Measurements from ENCODE around the gene PLA2R1. TPM values are rescaled to one million over a fixed set of nuclear protein-coding genes. Genes with fewer than 3 reads are reported as not detected.
A peak's percentile ranks its signal among the peaks of the same experiment; 100 is the strongest.

Gene PLA2R1
- total RNA-seq, 1 donor from 2014 or later, result not detected

GRCh38 chr2:159922563-159922962, 139.9 kb downstream of the PLA2R1 start:
- H3K27ac Mint-ChIP-seq, result peak overlapping the region; percentile 18
- peaks cover 3% of the 10 kb centered on the region for H3K27me3 Mint-ChIP-seq (ENCODE audit: insufficient read depth)
- H3K4me1 Mint-ChIP-seq (ENCODE audit: low read depth), result peaks cover 19% of the 10 kb centered on the region
- no peaks in the 10 kb centered on the region for H3K9me3 Mint-ChIP-seq
- H3K36me3 Mint-ChIP-seq (ENCODE audit: low read depth), result no peaks in the 10 kb centered on the region
- intact Hi-C loops (cut with micrococcal nuclease), result loop anchor here (5.0 to 10.0 kb wide), 5 partner anchors 65 to 308 kb away; partner anchors contain the start of genes BAZ2B, CD302 and MARCHF7
- H3K4me3 Mint-ChIP-seq, result no peak overlapping the region
- no peak for DNase-seq (ENCODE audit: low spot score)

DNA sequence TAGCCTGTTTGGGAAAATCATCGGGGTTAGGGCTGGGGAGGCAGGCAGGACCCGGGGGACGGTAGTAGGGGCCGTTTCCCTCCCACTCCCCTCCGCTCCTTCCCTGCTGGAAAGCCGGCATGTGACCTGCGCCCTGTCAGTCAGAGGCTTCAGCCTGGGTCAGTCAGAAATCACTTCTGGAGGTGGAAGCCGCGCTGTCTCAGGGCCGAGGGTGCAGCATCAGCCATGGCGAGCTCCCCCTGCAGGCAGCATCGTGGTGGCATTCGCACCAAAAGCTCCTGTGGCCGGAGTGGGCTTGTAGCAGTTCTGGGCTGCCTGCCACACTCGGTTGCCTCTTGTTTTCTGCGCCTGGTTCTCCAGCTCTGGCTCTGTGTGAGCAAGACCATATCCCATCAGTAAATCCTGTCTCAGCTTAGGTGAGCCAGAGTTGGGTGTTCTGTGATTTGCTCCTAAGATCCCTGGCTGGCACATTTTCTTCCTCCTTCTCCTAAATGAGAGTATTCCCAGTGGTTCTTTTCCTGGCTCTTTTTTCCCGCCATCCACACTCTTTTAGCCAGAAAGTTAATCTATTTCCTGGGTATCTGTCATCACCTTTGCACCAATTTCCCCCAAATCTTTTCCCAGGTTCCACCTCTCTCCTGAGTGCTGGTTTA, 140.5 kb downstream of the PLA2R1 start:
- DNase-seq (ENCODE audit: low spot score), result peak; percentile 52
- H3K27me3 Mint-ChIP-seq (ENCODE audit: insufficient read depth), result peaks cover 3% of the 10 kb centered on the region
- intact Hi-C loops (cut with micrococcal nuclease), result loop anchor here (5.0 to 10.0 kb wide), 5 partner anchors 65 to 307 kb away; partner anchors contain the start of genes BAZ2B, CD302 and MARCHF7
- H3K4me1 Mint-ChIP-seq (ENCODE audit: low read depth), result peaks cover 19% of the 10 kb centered on the region
- no peak overlapping the region for H3K27ac Mint-ChIP-seq
- no peaks in the 10 kb centered on the region for H3K9me3 Mint-ChIP-seq
- H3K4me3 Mint-ChIP-seq, result no peak overlapping the region
- no peaks in the 10 kb centered on the region for H3K36me3 Mint-ChIP-seq (ENCODE audit: low read depth)

GRCh38 chr2:159916511-159916910, 145.9 kb downstream of the PLA2R1 start:
- no peaks in the 10 kb centered on the region for H3K36me3 Mint-ChIP-seq (ENCODE audit: low read depth)

GRCh38 chr2:159913900-159914299, 148.5 kb downstream of the PLA2R1 start:
- intact Hi-C loops (cut with micrococcal nuclease), result no loop called here
- H3K9me3 Mint-ChIP-seq, result no peaks in the 10 kb centered on the region
- no peak overlapping the region for H3K27ac Mint-ChIP-seq
- H3K4me1 Mint-ChIP-seq (ENCODE audit: low read depth), result peaks cover 1% of the 10 kb centered on the region
- H3K4me3 Mint-ChIP-seq, result no peak overlapping the region
- peaks cover 2% of the 10 kb centered on the region for H3K27me3 Mint-ChIP-seq (ENCODE audit: insufficient read depth)
- no peaks in the 10 kb centered on the region for H3K36me3 Mint-ChIP-seq (ENCODE audit: low read depth)
- no peak for DNase-seq (ENCODE audit: low spot score)

More at GRCh38 chr2:159916511-159916910, 145.9 kb downstream of the PLA2R1 start:
- H3K27me3 Mint-ChIP-seq (ENCODE audit: insufficient read depth), result peaks cover 2% of the 10 kb centered on the region
- H3K4me3 Mint-ChIP-seq, result no peak overlapping the region
- no peaks in the 10 kb centered on the region for H3K9me3 Mint-ChIP-seq
- H3K27ac Mint-ChIP-seq, result no peak overlapping the region
- intact Hi-C loops (cut with micrococcal nuclease), result no loop called here
- no peak for DNase-seq (ENCODE audit: low spot score)
- H3K4me1 Mint-ChIP-seq (ENCODE audit: low read depth), result peaks cover 7% of the 10 kb centered on the region

GRCh38 chr2:159912580-159912979, 149.8 kb downstream of the PLA2R1 start:
- no peak for DNase-seq (ENCODE audit: low spot score)
- H3K36me3 Mint-ChIP-seq (ENCODE audit: low read depth), result no peaks in the 10 kb centered on the region
- H3K27ac Mint-ChIP-seq, result no peak overlapping the region
- peaks cover 2% of the 10 kb centered on the region for H3K27me3 Mint-ChIP-seq (ENCODE audit: insufficient read depth)
- H3K9me3 Mint-ChIP-seq, result no peaks in the 10 kb centered on the region
- intact Hi-C loops (cut with micrococcal nuclease), result no loop called here
- peaks cover 9% of the 10 kb centered on the region for H3K4me1 Mint-ChIP-seq (ENCODE audit: low read depth)
- no peak overlapping the region for H3K4me3 Mint-ChIP-seq

DNA sequence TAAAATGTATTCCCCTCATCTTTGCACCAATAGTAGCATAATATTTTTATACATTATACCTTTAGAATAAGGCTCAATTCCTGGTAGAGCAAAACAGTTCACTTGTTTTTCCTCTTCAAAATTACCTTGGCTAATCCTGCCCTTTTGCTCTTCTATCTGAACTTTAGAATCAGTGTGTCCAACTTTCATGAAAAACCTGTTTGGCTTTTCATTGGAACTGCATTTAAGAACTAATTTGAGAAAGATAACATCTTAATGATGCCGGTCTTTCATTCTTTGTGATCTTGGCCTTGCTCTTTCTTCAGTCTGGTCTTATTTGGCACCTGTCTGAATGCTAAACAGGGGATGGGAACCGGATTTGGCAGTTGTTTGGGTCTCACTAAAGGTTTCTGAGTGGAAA, 151.5 kb downstream of the PLA2R1 start:
- no peaks in the 10 kb centered on the region for H3K9me3 Mint-ChIP-seq
- intact Hi-C loops (cut with micrococcal nuclease), result no loop called here
- H3K4me3 Mint-ChIP-seq, result no peak overlapping the region
- H3K36me3 Mint-ChIP-seq (ENCODE audit: low read depth), result no peaks in the 10 kb centered on the region
- DNase-seq (ENCODE audit: low spot score), result no peak
- H3K27me3 Mint-ChIP-seq (ENCODE audit: insufficient read depth), result peaks cover under 1% of the 10 kb centered on the region
- no peak overlapping the region for H3K27ac Mint-ChIP-seq
- H3K4me1 Mint-ChIP-seq (ENCODE audit: low read depth), result peaks cover 9% of the 10 kb centered on the region

DNA sequence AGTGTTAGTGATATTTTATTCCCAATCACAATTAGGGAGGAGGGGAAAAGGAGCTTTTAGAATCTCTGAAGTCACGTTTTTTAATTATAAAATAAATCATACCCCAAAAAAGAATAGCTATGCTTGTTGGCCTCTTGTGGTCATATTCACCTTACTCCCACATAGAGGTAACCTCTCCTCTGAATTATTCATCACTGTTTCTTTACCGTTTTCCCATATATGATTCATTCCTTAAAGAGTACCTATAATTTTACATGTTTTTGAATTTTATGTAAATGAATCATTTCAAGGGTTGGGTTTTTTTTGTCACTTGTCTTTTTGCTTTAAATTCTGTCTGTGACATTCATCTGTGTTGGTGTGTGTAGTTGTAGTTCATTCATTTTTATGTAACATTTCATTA, 153.8 kb downstream of the PLA2R1 start:
- no peak overlapping the region for H3K4me3 Mint-ChIP-seq
- H3K4me1 Mint-ChIP-seq (ENCODE audit: low read depth), result peaks cover 20% of the 10 kb centered on the region
- no peaks in the 10 kb centered on the region for H3K36me3 Mint-ChIP-seq (ENCODE audit: low read depth)
- H3K27ac Mint-ChIP-seq, result no peak overlapping the region
- intact Hi-C loops (cut with micrococcal nuclease), result loop anchor here (1.0 to 10.0 kb wide), 5 partner anchors 29 to 1226 kb away; partner anchors contain the start of genes RBMS1 and WDSUB1
- H3K27me3 Mint-ChIP-seq (ENCODE audit: insufficient read depth), result no peaks in the 10 kb centered on the region
- no peaks in the 10 kb centered on the region for H3K9me3 Mint-ChIP-seq
- DNase-seq (ENCODE audit: low spot score), result no peak

GRCh38 chr2:159907909-159908308, 154.5 kb downstream of the PLA2R1 start:
- H3K9me3 Mint-ChIP-seq, result no peaks in the 10 kb centered on the region
- H3K36me3 Mint-ChIP-seq (ENCODE audit: low read depth), result peaks cover 3% of the 10 kb centered on the region
- H3K27me3 Mint-ChIP-seq (ENCODE audit: insufficient read depth), result no peaks in the 10 kb centered on the region
- DNase-seq (ENCODE audit: low spot score), result no peak
- peaks cover 27% of the 10 kb centered on the region for H3K4me1 Mint-ChIP-seq (ENCODE audit: low read depth)
- intact Hi-C loops (cut with micrococcal nuclease), result loop anchor here (1.0 to 10.0 kb wide), 5 partner anchors 29 to 1227 kb away; partner anchors contain the start of genes RBMS1 and WDSUB1
- H3K4me3 Mint-ChIP-seq, result no peak overlapping the region
- H3K27ac Mint-ChIP-seq, result no peak overlapping the region

DNA sequence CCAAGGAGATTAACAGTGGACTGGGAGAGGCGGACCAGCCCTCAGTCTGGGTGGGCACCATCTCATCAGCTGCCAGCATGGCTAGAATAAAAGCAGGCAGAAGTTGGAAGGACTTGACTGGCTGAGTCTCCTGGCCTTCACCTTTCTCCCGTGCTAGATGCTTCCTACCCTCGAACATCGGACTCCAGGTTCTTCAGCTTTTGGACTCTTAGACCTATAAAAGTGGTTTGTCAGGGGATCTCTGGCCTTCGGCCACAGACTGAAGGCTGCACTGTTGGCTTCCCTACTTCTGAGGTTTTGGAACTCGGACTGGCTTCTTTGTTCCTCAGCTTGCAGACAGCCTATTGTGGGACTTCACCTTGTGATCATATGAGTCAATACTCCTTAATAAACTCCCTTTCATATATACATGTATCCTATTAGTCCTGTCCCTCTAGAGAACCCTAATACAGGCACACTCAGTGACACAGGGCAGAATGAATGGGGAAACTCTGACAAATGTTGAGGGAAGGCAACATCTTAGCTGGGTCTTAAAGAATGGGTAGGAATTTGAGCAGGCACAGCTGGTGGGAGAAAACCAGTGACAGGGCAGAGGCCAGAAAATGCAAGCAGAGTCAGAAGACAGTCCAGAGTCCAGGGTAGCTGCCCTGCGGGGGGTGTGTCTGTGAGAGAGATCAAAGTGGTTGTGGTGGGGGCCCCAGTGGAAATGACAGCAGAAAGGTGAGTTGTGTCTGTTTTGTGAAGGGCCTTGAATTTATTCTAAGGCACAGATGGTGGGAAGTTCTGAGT, 156.3 kb downstream of the PLA2R1 start:
- Mint-ChIP-seq H3K27me3 (ENCODE audit: insufficient read depth) (no peaks in the 10 kb centered on the region), H3K4me1 (ENCODE audit: low read depth) (peaks cover 39% of the 10 kb centered on the region), H3K4me3 (peak overlapping the region; percentile 79), H3K27ac (no peak overlapping the region), H3K36me3 (ENCODE audit: low read depth) (peaks cover 10% of the 10 kb centered on the region), H3K9me3 (no peaks in the 10 kb centered on the region)
- intact Hi-C loops (cut with micrococcal nuclease), result loop anchor here (2.0 to 10.0 kb wide), 5 partner anchors 56 to 1229 kb away; partner anchors contain the start of genes MARCHF7, RBMS1 and WDSUB1
- DNase-seq (ENCODE audit: low spot score), result no peak

DNA sequence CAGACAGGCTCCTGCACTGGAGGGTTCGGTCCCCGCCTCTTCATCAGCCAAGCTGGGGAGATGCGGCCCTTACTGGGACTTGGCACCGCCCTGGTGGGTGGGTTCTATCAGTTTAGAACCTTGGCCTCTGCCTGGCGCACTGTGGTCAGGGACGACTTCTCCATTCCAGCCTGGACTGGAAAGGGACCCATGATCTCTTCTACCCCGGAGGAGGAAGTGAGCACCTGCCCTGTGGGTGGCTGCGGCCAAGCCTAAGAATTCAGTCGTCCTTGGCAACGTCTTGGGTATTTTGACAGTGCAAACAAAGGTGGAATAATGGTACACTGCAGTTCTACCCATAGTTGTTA, 157.5 kb downstream of the PLA2R1 start:
- intact Hi-C loops (cut with micrococcal nuclease), result loop anchor here (1.0 to 10.0 kb wide), 8 partner anchors 10 to 1230 kb away; partner anchors contain the start of genes MARCHF7, RBMS1 and WDSUB1
- H3K27me3 Mint-ChIP-seq (ENCODE audit: insufficient read depth), result no peaks in the 10 kb centered on the region
- H3K9me3 Mint-ChIP-seq, result no peaks in the 10 kb centered on the region
- H3K4me3 Mint-ChIP-seq, result peak overlapping the region; percentile 79
- peak overlapping the region; percentile 76 for H3K27ac Mint-ChIP-seq
- H3K36me3 Mint-ChIP-seq (ENCODE audit: low read depth), result peaks cover 10% of the 10 kb centered on the region
- no peak for DNase-seq (ENCODE audit: low spot score)
- peaks cover 41% of the 10 kb centered on the region for H3K4me1 Mint-ChIP-seq (ENCODE audit: low read depth)

- DNase-seq (ENCODE audit: low spot score), result peak; percentile 69
- Mint-ChIP-seq H3K27me3 (ENCODE audit: insufficient read depth) (no peaks in the 10 kb centered on the region), H3K36me3 (ENCODE audit: low read depth) (peaks cover 10% of the 10 kb centered on the region), H3K9me3 (no peaks in the 10 kb centered on the region), H3K4me1 (ENCODE audit: low read depth) (peaks cover 41% of the 10 kb centered on the region), H3K27ac (peak within 1 kb of the TSS; percentile 91), H3K4me3 (peak within 1 kb of the TSS; percentile 92)
- intact Hi-C loops (cut with micrococcal nuclease), result loop anchor here (1.0 to 10.0 kb wide), 7 partner anchors 9 to 1230 kb away; partner anchors contain the start of genes MARCHF7, RBMS1 and WDSUB1
These were observed 158.1 kb downstream of the PLA2R1 start, which contains the start of gene LY75 for GRCh38 chr2:159904127-159904958. Gene LY75, minus strand, starts transcription at chr2:159904756.

GRCh38 chr2:159903443-159904126, 158.8 kb downstream of the PLA2R1 start:
- intact Hi-C loops (cut with micrococcal nuclease), result loop anchor here (1.0 to 10.0 kb wide), 9 partner anchors 8 to 1231 kb away; partner anchors contain the start of genes MARCHF7, RBMS1 and WDSUB1
- peaks cover 10% of the 10 kb centered on the region for H3K36me3 Mint-ChIP-seq (ENCODE audit: low read depth)
- peaks cover 37% of the 10 kb centered on the region for H3K4me1 Mint-ChIP-seq (ENCODE audit: low read depth)
- peak; percentile 38 for DNase-seq (ENCODE audit: low spot score)
- H3K27ac Mint-ChIP-seq, result peak overlapping the region; percentile 91
- no peaks in the 10 kb centered on the region for H3K27me3 Mint-ChIP-seq (ENCODE audit: insufficient read depth)
- H3K9me3 Mint-ChIP-seq, result no peaks in the 10 kb centered on the region
- peak overlapping the region; percentile 92 for H3K4me3 Mint-ChIP-seq

All from activated T-helper 1 cell treated with anti-CD3 and anti-CD28 coated beads, Interleukin-12 subunit alpha, Interleukin-12 subunit beta, Interleukin-2, Interleukin-4 antibody, amounts not matched to agents 30 ng/mL and 10 ng/mL and 1 ng/mL, durations not matched to agents 14 hours and 24 hours and 36 hours (primary cell).